Liver (tissue), 9 donors: ENCODE results near the gene GPR25. TPM values are rescaled to one million over a fixed set of nuclear protein-coding genes. Genes with fewer than 3 reads are reported as not detected.

Experiments
- DNase-seq: peaks from one replicate; pipeline ENCODE4 v3.0.0-alpha.2; 2017; ENCODE audit warnings: low spot score
- H3K27ac ChIP-seq, 2 donors: one replicate each; pipeline ENCODE4 v1.7.0; 2013; ENCODE audit warnings: inconsistent platforms in 2 of 2, low read length in 2 of 2, control low read depth in 1 of 2, low read depth in 1 of 2, mild to moderate bottlenecking in 1 of 2
- H3K27me3 ChIP-seq, 4 donors: one replicate each; pipeline versions ENCODE4 v1.6.1 to v1.7.0; 2013; ENCODE audit warnings: low read length in 3 of 4, inconsistent platforms in 1 of 4, mild to moderate bottlenecking in 1 of 4, moderate library complexity in 1 of 4; ENCODE audit not compliant: control insufficient read depth in 4 of 4, insufficient read depth in 4 of 4
- H3K36me3 ChIP-seq, 4 donors: one replicate each; pipeline versions ENCODE4 v1.6.1 to v1.7.0; 2013; ENCODE audit warnings: low read length in 3 of 4, mild to moderate bottlenecking in 3 of 4, low read depth in 1 of 4, moderate library complexity in 1 of 4; ENCODE audit not compliant: control insufficient read depth in 4 of 4, insufficient read depth in 3 of 4
- H3K4me1 ChIP-seq, 4 donors: one replicate each; pipeline versions ENCODE4 v1.6.1 to v1.7.0; 2013; ENCODE audit warnings: low read length in 3 of 4, mild to moderate bottlenecking in 3 of 4, moderate library complexity in 1 of 4; ENCODE audit not compliant: control insufficient read depth in 4 of 4, insufficient read depth in 4 of 4
- H3K4me3 ChIP-seq, 3 donors: one replicate each; pipeline versions ENCODE4 v1.6.1 to v1.7.0; 2013; ENCODE audit warnings: low read length in 3 of 3, control low read depth in 1 of 3, low read depth in 1 of 3, mild to moderate bottlenecking in 1 of 3
- H3K9ac ChIP-seq, 2 donors: one replicate each; pipeline ENCODE4 v1.7.0; 2013; ENCODE audit warnings: low read length in 2 of 2, mild to moderate bottlenecking in 2 of 2, moderate library complexity in 2 of 2, control low read depth in 1 of 2, low read depth in 1 of 2
- H3K9me3 ChIP-seq, 4 donors: one replicate each; pipeline versions ENCODE4 v1.6.1 to v1.7.0; 2013; ENCODE audit warnings: low read length in 3 of 4; ENCODE audit not compliant: control insufficient read depth in 4 of 4
- ATF3 ChIP-seq: IDR thresholded peaks from 2 replicates; pipeline ENCODE4 v1.6.1; 2016; ENCODE audit warnings: antibody characterized with exemption
- CTCF ChIP-seq: fragments of 150-350 bp; IDR thresholded peaks from 2 replicates; pipeline ENCODE4 v1.5.1; 2017; ENCODE audit warnings: improper control_type of control experiment, low read depth, low read length; ENCODE audit not compliant: missing input control
- EGR1 ChIP-seq, 2 donors: IDR thresholded peaks; 2 replicates each; pipeline ENCODE4 v1.6.1; 2016 to 2018; ENCODE audit warnings: antibody characterized with exemption in 2 of 2, low read depth in 2 of 2
- FOXA1 ChIP-seq: IDR thresholded peaks from 2 replicates; pipeline ENCODE4 v1.6.1; 2016; ENCODE audit warnings: antibody characterized with exemption
- FOXA2 ChIP-seq: IDR thresholded peaks from 2 replicates; pipeline ENCODE4 v1.6.1; 2016; ENCODE audit warnings: antibody characterized with exemption
- GABPA ChIP-seq, 2 donors: IDR thresholded peaks in 1 of 2; conservative IDR thresholded peaks in 1 of 2; 2 replicates each; pipeline ENCODE4 v1.6.1; 2016; ENCODE audit warnings: antibody characterized with exemption in 2 of 2, mild to moderate bottlenecking in 1 of 2, moderate library complexity in 1 of 2
- HNF4G ChIP-seq: IDR thresholded peaks from 2 replicates; pipeline ENCODE4 v1.6.1; 2016; ENCODE audit warnings: antibody characterized with exemption
- NR2F2 ChIP-seq: IDR thresholded peaks from 2 replicates; pipeline ENCODE4 v1.6.1; 2016; ENCODE audit warnings: antibody characterized with exemption
- REST ChIP-seq: IDR thresholded peaks from 2 replicates; pipeline ENCODE4 v1.6.1; 2016; ENCODE audit warnings: antibody characterized with exemption, mild to moderate bottlenecking
- SP1 ChIP-seq: IDR thresholded peaks from 2 replicates; pipeline ENCODE4 v1.6.1; 2018; ENCODE audit warnings: antibody characterized with exemption, mild to moderate bottlenecking
- TAF1 ChIP-seq: conservative IDR thresholded peaks from 2 replicates; pipeline ENCODE4 v1.6.1; 2016; ENCODE audit warnings: antibody characterized with exemption, mild to moderate bottlenecking
- YY1 ChIP-seq: IDR thresholded peaks from 2 replicates; pipeline ENCODE4 v1.6.1; 2016; ENCODE audit warnings: antibody characterized with exemption, mild to moderate bottlenecking
- ZBTB33 ChIP-seq: IDR thresholded peaks from 2 replicates; pipeline ENCODE4 v1.6.1; 2016; ENCODE audit warnings: antibody characterized with exemption
- WGBS: extraction: QIAGEN DNeasy Blood & Tissue Kit; methylation state at CpG from one replicate; pipeline ENCODE4 v1.1.7; 2013; 5-methylcytosine and 5-hydroxymethylcytosine counted together
- polyA plus RNA-seq, 2 donors: library from polyadenylated mRNA; stranded (reverse) in 1 of 2; unstranded in 1 of 2; fragments of 200-250 nt in 1 of 2; fragments of >200 nt in 1 of 2; fragmentation: Nextera tagmentation in 1 of 2; extraction: Ambion mirVana in 1 of 2; gene quantifications; one replicate each; pipeline versions ENCODE4 v1.2.1 to v1.2.3, GENCODE V29; 2013 to 2015
- total RNA-seq, 2 donors: library from RNA; depleted of rRNA; stranded (reverse); fragments of >200 nt; gene quantifications; one replicate each; pipeline ENCODE4 v1.2.3, GENCODE V29; 2014
- donor health status: healthy.
- donor health status: healthy.
- donor health status: healthy.
- donor health status: healthy.
- donor health status: healthy.

GPR25 gene
- total RNA-seq, result under 1 TPM in 1 of 2 donors, not detected in 1; 0.08 TPM
- under 1 TPM in 1 of 2 donors, not detected in 1; 0.13 TPM for polyA plus RNA-seq

- WGBS, result 69% methylated on average over 23 of the region's 23 CpGs
Observed at GRCh38 chr1:200872446-200873115, at the start of gene GPR25. TSS of gene GPR25 (plus strand) at chr1:200872981. CDS start at chr1:200873038, 57 bp downstream.

More at GRCh38 chr1:200872446-200873115, at the start of gene GPR25:
- TF ChIP-seq FOXA1 (no peak), TAF1 (no peak), YY1 (no peak), EGR1 (IDR thresholded peaks at IDR 0.05; ENCODE audit: low read depth in 2 of 2) (no peak), SP1 (no peak), CTCF (no peak), REST (no peak), FOXA2 (no peak), NR2F2 (no peak), GABPA (IDR thresholded peaks at IDR 0.05 in 1 of 2, conservative IDR thresholded peaks at IDR 0.05 in 1 of 2) (no peak), ATF3 (no peak), ZBTB33 (no peak), HNF4G (no peak)
- no peak for DNase-seq
- Histone ChIP-seq H3K4me1 (peaks cover 0 to 10% (median 8%) of the 10 kb centered on the region in 4 donors), H3K27ac (no peak within 1 kb of the TSS), H3K9me3 (no peaks in the 10 kb centered on the region), H3K4me3 (peak within 1 kb of the TSS in 1 of 3 donors; percentile 31), H3K36me3 (no peaks in the 10 kb centered on the region), H3K27me3 (peaks cover 0 to 2% (median under 1%) of the 10 kb centered on the region in 4 donors), H3K9ac (no peak within 1 kb of the TSS)
